ENCODE results near the gene USP6NL.

- no peak for TF ChIP-seq CTCF (IDR thresholded peaks at IDR 0.05)
- TF ChIP-seq TEAD4 (CRISPR knock-in tag; IDR thresholded peaks at IDR 0.05) = no peak
- TF ChIP-seq JUN (CRISPR knock-in tag; IDR thresholded peaks at IDR 0.05) = no peak
- TF ChIP-seq USF2 (CRISPR knock-in tag; IDR thresholded peaks at IDR 0.05) = no peak
- no peak for TF ChIP-seq USF1 (CRISPR knock-in tag; IDR thresholded peaks at IDR 0.05)
- no peak for TF ChIP-seq ZNF121 (CRISPR knock-in tag; IDR thresholded peaks at IDR 0.05)
These were observed 164.6 kb downstream of the USP6NL start for GRCh38 chr10:11446864-11447263.
